Stimulated activated CD4-positive, alpha-beta T cell treated with anti-CD3 and anti-CD28 coated beads, Interleukin-15, amount 100 ng/mL, for 1 hour (primary cell): ENCODE data around the gene CCDC141.
A peak's percentile ranks its signal among the peaks of the same experiment; 100 is the strongest.
"Not testable (repeated sequence)": the region's sequence is repeated elsewhere in the genome, so short reads cannot be mapped to it uniquely, and the experiment has no call there.

Experiments
- DNase-seq, 2 donors: peaks; one replicate each; pipeline ENCODE4 v3.0.0-alpha.2; 2020; ENCODE audit warnings: low read depth in 1 of 2, low spot score in 1 of 2

The CCDC141 gene

DNA sequence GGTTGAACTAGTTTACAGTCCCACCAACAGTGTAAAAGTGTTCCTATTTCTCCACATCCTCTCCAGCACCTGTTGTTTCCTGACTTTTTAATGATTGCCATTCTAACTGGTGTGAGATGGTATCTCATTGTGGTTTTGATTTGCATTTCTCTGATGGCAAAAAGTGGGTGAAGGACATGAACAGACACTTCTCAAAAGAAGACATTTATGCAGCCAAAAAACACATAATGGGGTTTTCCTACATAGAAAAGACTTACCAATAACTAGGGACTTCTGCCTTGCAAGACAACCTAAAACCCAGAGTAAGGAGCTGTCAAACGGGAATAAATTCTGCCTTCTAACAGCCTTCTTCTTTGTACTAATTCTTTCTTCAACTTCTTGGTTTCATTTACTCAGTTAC, 4.3 kb downstream of the CCDC141 start:
- not testable (repeated sequence) for DNase-seq

GRCh38 chr2:179044500-179044899, 5.4 kb downstream of the CCDC141 start:
- no peak for DNase-seq

DNA sequence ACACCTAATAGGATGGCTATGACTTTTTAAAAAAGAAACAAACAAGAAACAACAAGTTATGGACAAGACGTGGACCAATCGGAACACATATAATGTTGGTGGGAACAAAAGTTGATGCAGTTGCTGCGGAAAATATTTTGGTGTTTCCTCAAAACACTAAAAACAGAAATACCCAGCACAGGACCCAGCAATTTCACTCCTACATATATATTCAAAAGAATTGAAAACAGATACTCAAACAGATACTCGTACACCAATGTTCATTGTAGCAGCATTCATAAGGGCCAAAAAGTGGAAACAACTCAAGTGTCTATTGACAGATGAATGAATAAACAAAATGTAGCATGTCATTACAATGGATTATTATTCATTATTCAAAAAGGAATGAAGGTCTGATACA, 12.1 kb downstream of the CCDC141 start:
- DNase-seq = no peak

DNA sequence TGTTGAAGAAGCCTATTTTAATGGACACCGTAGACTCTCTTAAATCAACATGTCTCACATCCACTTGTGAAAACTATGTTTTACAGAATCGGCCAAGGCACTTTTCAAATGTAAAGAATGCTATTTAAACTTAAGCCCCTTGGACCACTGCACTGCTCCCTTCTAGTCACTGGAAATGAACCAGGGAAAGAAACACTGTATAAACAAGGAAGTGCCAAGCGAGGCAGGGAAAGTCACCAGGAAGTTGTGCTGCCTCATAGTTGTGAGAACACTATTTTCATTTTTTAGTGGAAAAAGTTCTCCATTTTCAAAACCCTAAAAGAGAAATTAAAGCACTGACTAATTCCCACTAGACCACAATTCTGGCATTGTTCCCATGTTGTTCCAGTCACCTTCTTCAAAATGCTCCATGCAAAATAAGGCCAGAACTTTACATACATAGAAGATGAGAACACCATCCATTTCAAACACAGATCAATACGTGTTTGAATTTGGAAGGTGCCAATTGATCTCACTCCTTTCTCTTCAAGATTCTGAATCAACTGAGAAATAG, 13.5 kb downstream of the CCDC141 start:
- DNase-seq = no peak

GRCh38 chr2:179031731-179032408, 18.1 kb downstream of the CCDC141 start:
- DNase-seq = no peak

DNA sequence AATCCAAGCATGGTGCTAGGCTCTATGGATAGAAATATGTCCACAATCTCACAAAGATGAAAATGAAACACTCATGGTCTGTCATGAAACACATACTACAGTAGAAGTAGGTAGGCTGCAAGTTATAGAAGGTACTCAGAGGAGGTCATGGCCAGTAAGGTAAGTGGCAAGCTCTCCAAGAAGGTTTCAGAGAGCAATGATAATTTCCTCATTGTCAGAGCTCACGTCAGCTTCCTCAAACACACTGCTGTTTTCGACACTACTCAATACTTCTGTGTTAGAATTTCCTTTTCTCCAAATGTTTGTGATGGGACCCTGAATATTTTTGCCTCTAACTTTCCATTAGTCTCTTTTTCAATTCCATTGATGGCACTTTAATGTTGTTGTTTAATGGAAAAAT, 25.5 kb downstream of the CCDC141 start:
- no peak for DNase-seq

- DNase-seq = no peak
Observed at GRCh38 chr2:179022685-179023084, 27.3 kb downstream of the CCDC141 start.

- no peak for DNase-seq
Observed at GRCh38 chr2:179021258-179021657, 28.7 kb downstream of the CCDC141 start.

- DNase-seq = peak in 1 of 2 donors; percentile 21
Observed at GRCh38 chr2:179020156-179020750, 29.7 kb downstream of the CCDC141 start.

DNA sequence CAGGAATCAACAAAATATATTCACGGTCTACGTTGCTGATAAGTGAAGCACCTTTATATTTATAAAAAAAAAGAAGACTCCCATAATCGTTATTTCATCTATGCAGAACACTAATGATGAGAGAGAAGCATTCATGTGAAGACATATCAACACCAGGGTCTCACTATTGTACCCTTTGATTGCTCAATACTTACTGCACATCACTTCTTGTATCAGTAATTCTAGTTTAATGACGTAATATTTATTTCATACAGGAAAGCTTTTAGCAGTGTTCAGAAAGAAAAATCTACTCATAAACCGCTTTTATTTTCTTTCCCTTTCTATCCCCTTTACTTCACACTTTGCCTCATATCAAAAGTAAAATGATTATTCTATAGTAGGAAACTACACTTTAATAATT, 30.7 kb downstream of the CCDC141 start:
- DNase-seq = no peak

GRCh38 chr2:179017773-179018357, 32.1 kb downstream of the CCDC141 start:
- no peak for DNase-seq

- not testable (repeated sequence) for DNase-seq
Observed at GRCh38 chr2:179014189-179014588, 35.7 kb downstream of the CCDC141 start.

- no peak for DNase-seq
Observed at GRCh38 chr2:179005976-179006375, 44.0 kb downstream of the CCDC141 start.

- DNase-seq = no peak
Observed at GRCh38 chr2:178999476-178999875, 50.5 kb downstream of the CCDC141 start.

DNA sequence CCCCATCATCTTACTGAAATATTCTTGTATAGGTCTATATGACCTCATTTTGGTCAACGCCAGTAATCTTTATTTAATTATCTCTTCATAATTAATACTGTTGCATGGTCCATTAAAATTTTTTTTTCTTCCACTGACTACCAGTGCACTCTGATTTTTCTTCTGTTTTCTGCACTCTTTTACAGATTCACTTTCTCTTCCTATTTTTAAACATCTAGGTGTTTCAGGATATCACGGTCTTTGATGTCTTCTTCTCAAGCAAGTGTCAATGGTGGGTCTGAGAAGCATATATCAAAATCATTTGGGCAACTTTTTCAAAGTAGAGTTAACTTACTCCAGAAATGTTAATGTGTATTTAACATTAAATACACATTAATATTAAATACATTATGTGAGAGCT, 51.4 kb downstream of the CCDC141 start:
- DNase-seq = no peak

- no peak for DNase-seq
Observed at GRCh38 chr2:178997477-178997876, 52.5 kb downstream of the CCDC141 start.

GRCh38 chr2:178997067-178997466, 52.9 kb downstream of the CCDC141 start:
- no peak for DNase-seq

GRCh38 chr2:178994264-178994663, 55.7 kb downstream of the CCDC141 start:
- no peak for DNase-seq

GRCh38 chr2:178993788-178994187, 56.1 kb downstream of the CCDC141 start:
- DNase-seq = no peak

DNA sequence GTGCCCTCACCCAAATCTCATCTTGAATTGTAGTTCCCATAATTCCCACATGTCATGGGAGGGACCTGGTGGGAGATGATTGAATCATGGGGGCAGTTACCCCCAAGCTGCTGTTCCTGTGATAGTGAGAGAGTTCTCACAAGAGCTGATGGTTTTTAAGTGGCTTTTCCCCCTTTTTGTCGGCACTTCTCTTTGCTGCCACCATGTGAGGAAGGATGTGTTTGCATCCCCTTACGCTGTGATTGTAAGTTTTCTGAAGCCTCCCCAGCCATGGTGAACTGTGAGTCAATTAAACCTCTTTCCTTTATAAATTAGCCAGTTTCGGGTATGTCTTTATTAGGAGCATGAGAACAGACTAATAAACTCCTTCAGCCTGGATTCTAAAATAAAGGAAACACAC, 57.2 kb downstream of the CCDC141 start:
- DNase-seq = not testable (repeated sequence)

DNA sequence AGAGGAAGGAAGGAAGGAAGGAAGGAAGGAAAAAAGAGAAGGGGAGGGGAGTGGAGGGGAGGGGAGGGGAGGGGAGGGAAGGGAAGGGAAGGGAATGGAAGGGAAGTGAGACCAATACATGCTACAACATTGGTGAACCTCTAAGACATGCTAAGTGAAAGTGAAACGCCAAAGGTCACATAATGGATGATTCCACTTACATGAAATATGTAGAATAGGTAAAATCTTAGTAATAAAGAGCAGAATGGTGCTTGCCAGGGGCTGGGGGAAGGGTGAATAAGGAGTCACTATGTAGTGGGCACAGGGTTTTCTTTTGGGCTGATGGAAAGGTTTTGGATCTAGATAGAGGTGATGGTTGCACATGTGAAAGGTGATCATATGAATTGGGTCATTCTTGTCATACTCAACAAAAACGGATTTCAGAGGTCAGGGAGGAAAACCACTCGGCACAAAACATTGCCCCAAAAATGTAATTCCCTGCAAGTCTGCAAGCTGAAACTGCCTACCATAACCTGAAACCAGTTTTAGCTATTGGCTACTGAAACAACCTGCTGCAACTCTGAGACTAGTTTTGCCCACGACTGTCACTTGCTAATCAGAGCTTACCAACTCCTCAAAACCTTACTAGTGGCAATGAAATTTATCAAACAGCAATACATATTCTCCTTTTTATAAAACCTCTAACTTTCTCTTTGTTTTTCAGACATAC, 59.2 kb downstream of the CCDC141 start:
- no peak for DNase-seq

- DNase-seq = not testable (repeated sequence)
Observed at GRCh38 chr2:178989424-178989823, 60.5 kb downstream of the CCDC141 start.
